Esophagus muscularis mucosa (tissue), 4 donors: ENCODE results near the gene MYMX. TPM values are rescaled to one million over a fixed set of nuclear protein-coding genes. Genes with fewer than 3 reads are reported as not detected.

Experiments
- DNase-seq: peaks from one replicate; pipeline ENCODE4 v3.0.0-alpha.2; 2017; ENCODE audit errors: extremely low spot score
- H3K27ac ChIP-seq, 4 donors: fragments of 200-600 bp; sonication (generic); replicated peaks in 1 of 4; 1 replicate in 3 of 4; 2 replicates in 1 of 4; pipeline ENCODE4 v1.5.1; 2016 to 2019; ENCODE audit warnings: mild to moderate bottlenecking in 1 of 4
- H3K27me3 ChIP-seq, 4 donors: fragments of 200-600 bp; sonication (generic); one replicate each; pipeline versions ENCODE4 v1.5.1 to v1.6.0; 2016 to 2019
- H3K36me3 ChIP-seq, 4 donors: fragments of 200-600 bp; sonication (generic); one replicate each; pipeline ENCODE4 v1.5.1; 2016 to 2019
- H3K4me1 ChIP-seq, 4 donors: fragments of 200-600 bp; sonication (generic); one replicate each; pipeline ENCODE4 v1.5.1; 2016 to 2019
- H3K4me3 ChIP-seq, 4 donors: fragments of 200-600 bp; sonication (generic); 1 replicate in 2 of 4; 2 replicates in 2 of 4; pipeline ENCODE4 v1.5.1; 2016 to 2019; ENCODE audit warnings: mild to moderate bottlenecking in 4 of 4, moderate library complexity in 1 of 4
- H3K9me3 ChIP-seq, 4 donors: fragments of 200-600 bp; sonication (generic); 1 replicate in 3 of 4; 2 replicates in 1 of 4; pipeline ENCODE4 v1.5.1; 2016 to 2019
- EP300 ChIP-seq: sonication (generic); formaldehyde crosslinking; IDR thresholded peaks from one replicate; pipeline ENCODE4 v1.6.1; 2017; ENCODE audit warnings: antibody characterized with exemption
- POLR2A ChIP-seq: fragments of 450-650 bp; IDR thresholded peaks from one replicate; pipeline ENCODE4 v1.6.1; 2017; ENCODE audit warnings: antibody characterized with exemption, moderate library complexity, mild to moderate bottlenecking, low read depth
- POLR2AphosphoS5 ChIP-seq, 2 donors: sonication (generic); formaldehyde crosslinking; IDR thresholded peaks; one replicate each; pipeline ENCODE4 v1.6.1; 2017; ENCODE audit warnings: antibody characterized with exemption in 2 of 2
- WGBS: methylation state at CpG from one replicate; pipeline ENCODE4 v1.1.5; 2018; 5-methylcytosine and 5-hydroxymethylcytosine counted together
- intact Hi-C: fragments of 100-400 bp; cut with DNase I; formaldehyde crosslinking; loops from one replicate; pipeline ENCODE4 v1.15.1; 2023
- total RNA-seq, 4 donors: library from RNA; depleted of rRNA; stranded (reverse); fragments of >200 nt; gene quantifications; one replicate each; pipeline versions ENCODE4 v1.1.0 to v1.2.1, GENCODE V29; 2016
- TF ChIP-seq, protein P1 (sequence below), 3 experiments: fragments of 200-600 bp in 2 of 3; fragments of 450-650 bp in 1 of 3; sonication (generic) in 2 of 3; IDR thresholded peaks; one replicate each; pipeline ENCODE4 v1.5.1; 2017 to 2019; ENCODE audit warnings: antibody characterized with exemption in 3 of 3, mild to moderate bottlenecking in 2 of 3, moderate library complexity in 1 of 3

Gene MYMX
- total RNA-seq, 4 donors from 2014 or later, result not detected

DNA sequence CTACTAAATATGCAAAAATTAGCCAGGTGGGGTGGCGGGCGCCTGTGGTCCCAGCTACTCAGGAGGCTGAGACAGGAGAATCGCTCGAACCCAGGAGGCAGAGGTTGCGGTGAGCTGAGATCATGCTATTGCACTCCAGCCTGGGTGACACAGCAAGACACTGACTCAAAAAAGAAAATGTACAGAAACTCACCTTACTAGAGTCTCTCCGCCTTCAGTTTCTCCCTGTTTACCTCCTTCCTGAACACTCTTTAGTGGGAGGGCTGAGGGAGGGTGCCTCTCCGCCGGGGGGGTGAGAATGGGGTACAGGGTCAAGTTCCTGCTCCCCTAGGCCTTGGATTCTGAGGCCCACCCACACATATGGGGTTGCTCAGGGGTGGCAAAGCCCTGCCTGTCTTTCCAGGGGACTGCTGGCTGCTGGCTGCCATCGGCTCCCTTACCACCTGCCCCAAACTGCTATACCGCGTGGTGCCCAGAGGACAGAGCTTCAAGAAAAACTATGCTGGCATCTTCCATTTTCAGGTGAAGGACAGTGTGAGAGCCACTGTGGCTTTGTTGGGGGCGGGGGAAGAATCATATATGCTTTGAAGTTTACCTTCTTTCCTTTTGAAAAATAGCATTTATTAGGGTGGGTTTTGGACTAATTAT, 44.7 kb upstream of the MYMX start:
- H3K4me1 ChIP-seq, result peaks cover 7 to 13% (median 10%) of the 10 kb centered on the region in 4 donors
- no peak overlapping the region for H3K4me3 ChIP-seq
- WGBS, result 81% methylated on average over 12 of the region's 12 CpGs
- TF ChIP-seq, protein P1, sequence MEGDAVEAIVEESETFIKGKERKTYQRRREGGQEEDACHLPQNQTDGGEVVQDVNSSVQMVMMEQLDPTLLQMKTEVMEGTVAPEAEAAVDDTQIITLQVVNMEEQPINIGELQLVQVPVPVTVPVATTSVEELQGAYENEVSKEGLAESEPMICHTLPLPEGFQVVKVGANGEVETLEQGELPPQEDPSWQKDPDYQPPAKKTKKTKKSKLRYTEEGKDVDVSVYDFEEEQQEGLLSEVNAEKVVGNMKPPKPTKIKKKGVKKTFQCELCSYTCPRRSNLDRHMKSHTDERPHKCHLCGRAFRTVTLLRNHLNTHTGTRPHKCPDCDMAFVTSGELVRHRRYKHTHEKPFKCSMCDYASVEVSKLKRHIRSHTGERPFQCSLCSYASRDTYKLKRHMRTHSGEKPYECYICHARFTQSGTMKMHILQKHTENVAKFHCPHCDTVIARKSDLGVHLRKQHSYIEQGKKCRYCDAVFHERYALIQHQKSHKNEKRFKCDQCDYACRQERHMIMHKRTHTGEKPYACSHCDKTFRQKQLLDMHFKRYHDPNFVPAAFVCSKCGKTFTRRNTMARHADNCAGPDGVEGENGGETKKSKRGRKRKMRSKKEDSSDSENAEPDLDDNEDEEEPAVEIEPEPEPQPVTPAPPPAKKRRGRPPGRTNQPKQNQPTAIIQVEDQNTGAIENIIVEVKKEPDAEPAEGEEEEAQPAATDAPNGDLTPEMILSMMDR (IDR thresholded peaks at IDR 0.05), result no peak
- TF ChIP-seq POLR2A (no peak), EP300 (no peak), POLR2AphosphoS5 (IDR thresholded peaks at IDR 0.05) (no peak)
- H3K36me3 ChIP-seq, result no peaks in the 10 kb centered on the region
- no peak for DNase-seq
- H3K27me3 ChIP-seq, result no peaks in the 10 kb centered on the region
- H3K9me3 ChIP-seq, result no peaks in the 10 kb centered on the region
- intact Hi-C loops, result loop anchor here (2.0 to 5.0 kb wide), 3 partner anchors 65 to 165 kb away; partner anchors contain the start of gene SLC35B2
- H3K27ac ChIP-seq, result no peak overlapping the region

DNA sequence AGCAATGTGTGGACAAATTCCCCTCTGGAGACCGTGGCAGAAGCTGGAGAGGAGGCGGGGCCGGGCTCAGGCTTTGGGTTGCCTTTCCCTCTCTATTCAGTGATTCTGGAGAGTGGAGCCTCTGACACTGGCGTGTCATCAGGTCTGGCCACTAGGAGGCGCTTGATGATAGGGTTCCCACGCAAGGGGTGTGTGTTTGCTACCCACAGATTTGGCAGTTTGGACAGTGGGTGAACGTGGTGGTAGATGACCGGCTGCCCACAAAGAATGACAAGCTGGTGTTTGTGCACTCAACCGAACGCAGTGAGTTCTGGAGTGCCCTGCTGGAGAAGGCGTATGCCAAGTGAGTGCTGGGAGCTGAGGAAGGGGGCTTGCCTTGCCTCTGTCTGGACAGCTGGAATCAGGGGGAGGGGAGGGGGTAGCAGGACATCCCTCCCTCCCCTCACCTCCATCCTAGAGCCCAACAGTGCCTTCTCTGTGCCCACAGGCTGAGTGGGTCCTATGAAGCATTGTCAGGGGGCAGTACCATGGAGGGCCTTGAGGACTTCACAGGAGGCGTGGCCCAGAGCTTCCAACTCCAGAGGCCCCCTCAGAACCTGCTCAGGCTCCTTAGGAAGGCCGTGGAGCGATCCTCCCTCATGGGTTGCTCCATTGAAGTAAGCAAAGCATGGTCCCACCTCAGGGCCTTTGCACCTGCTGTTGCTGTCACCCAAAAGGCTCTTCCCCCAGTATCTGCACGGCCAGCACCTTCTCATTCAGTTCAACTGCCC, 43.8 kb upstream of the MYMX start:
- H3K27ac ChIP-seq, result no peak overlapping the region
- H3K4me3 ChIP-seq, result no peak overlapping the region
- peaks cover 7 to 19% (median 12%) of the 10 kb centered on the region in 4 donors for H3K4me1 ChIP-seq
- no peaks in the 10 kb centered on the region for H3K9me3 ChIP-seq
- TF ChIP-seq POLR2AphosphoS5 (IDR thresholded peaks at IDR 0.05) (peak; percentile 59 to 72), EP300 (no peak)
- TF ChIP-seq, protein P1 (IDR thresholded peaks at IDR 0.05), result peak; percentile 91 to 94 (median 94)
- H3K36me3 ChIP-seq, result no peaks in the 10 kb centered on the region
- intact Hi-C loops, result loop anchor here (2.0 to 5.0 kb wide), 3 partner anchors 64 to 164 kb away; partner anchors contain the start of gene SLC35B2
- H3K27me3 ChIP-seq, result no peaks in the 10 kb centered on the region
- 25% methylated on average over 12 of the region's 15 CpGs for WGBS
- DNase-seq, result peak; percentile 96

DNA sequence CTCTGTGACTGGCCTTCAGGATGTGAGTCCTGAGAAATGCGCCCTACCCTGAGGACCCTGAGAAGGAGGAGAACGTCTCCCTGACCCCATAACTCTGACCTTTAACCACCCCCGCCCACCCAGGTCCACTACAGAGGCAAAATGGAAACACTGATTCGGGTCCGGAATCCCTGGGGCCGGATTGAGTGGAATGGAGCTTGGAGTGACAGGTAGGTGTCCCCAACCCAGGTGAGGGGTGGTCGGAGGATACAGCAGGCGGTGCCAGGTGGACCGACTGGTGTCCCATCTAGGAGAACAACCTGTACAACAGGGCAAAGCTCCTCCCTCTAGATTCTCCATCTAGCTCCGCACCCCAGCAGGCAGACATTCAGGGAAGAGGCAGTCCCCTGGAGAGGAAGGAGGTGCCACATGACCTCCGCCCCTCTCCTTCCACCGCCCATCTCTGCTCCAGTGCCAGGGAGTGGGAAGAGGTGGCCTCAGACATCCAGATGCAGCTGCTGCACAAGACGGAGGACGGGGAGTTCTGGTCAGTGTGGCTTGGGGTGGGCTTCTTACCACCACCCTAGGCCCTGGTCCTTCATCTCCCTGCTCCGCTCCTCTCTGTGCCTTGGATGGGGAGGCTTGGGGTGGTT, 40.5 kb upstream of the MYMX start:
- Histone ChIP-seq H3K4me3 (no peak overlapping the region), H3K9me3 (no peaks in the 10 kb centered on the region), H3K27me3 (no peaks in the 10 kb centered on the region), H3K27ac (no peak overlapping the region), H3K4me1 (peaks cover 10 to 25% (median 12%) of the 10 kb centered on the region in 4 donors), H3K36me3 (no peaks in the 10 kb centered on the region)
- TF ChIP-seq POLR2AphosphoS5 (IDR thresholded peaks at IDR 0.05) (no peak), POLR2A (no peak), EP300 (no peak)
- TF ChIP-seq, protein P1 (IDR thresholded peaks at IDR 0.05), result no peak
- DNase-seq, result no peak
- intact Hi-C loops, result loop anchor here (5.0 kb wide), 1 partner anchor 41 kb away; the partner anchor contains the start of gene MYMX
- WGBS, result 83% methylated on average over 14 of the region's 15 CpGs

DNA sequence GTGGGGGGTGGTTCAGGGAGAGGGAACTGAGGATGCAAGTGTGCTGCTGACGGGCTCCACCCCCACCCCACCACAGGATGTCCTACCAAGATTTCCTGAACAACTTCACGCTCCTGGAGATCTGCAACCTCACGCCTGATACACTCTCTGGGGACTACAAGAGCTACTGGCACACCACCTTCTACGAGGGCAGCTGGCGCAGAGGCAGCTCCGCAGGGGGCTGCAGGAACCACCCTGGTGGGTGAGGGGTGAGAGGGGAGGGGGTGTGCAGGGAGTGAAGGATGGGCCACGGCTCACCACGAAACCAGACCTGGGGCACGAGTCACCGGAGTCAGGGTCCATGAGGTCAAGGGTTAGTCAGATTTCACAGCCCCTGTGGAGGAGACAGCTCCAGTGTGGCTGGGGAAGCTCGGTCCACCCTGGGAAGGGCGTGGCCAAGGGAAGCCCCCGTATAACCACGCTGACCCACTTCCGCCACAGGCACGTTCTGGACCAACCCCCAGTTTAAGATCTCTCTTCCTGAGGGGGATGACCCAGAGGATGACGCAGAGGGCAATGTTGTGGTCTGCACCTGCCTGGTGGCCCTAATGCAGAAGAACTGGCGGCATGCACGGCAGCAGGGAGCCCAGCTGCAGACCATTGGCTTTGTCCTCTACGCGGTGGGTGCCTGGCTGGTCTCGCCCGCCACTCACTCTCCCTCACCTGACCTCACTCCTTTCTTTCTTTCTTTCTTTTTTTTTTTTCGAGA, 39.8 kb upstream of the MYMX start:
- intact Hi-C loops, result loop anchor here (5.0 kb wide), 1 partner anchor 40 kb away; the partner anchor contains the start of gene MYMX
- H3K27me3 ChIP-seq, result no peaks in the 10 kb centered on the region
- no peak for TF ChIP-seq POLR2A
- TF ChIP-seq POLR2AphosphoS5 (IDR thresholded peaks at IDR 0.05), result no peak
- TF ChIP-seq, protein P1 (IDR thresholded peaks at IDR 0.05), result no peak
- no peak for TF ChIP-seq EP300
- no peak overlapping the region for H3K27ac ChIP-seq
- peaks cover 10 to 25% (median 12%) of the 10 kb centered on the region in 4 donors for H3K4me1 ChIP-seq
- 63% methylated on average over 24 of the region's 24 CpGs for WGBS
- H3K4me3 ChIP-seq, result no peak overlapping the region
- no peaks in the 10 kb centered on the region for H3K36me3 ChIP-seq
- DNase-seq, result no peak
- no peaks in the 10 kb centered on the region for H3K9me3 ChIP-seq
